Vagina (tissue), 2 donors: ENCODE measurements around the gene AP1G2.

Experiments used
- POLR2A ChIP-seq, 2 donors: fragments of 450-650 bp; IDR thresholded peaks; one replicate each; pipeline ENCODE4 v1.6.1; 2017; ENCODE audit warnings: antibody characterized with exemption in 2 of 2, mild to moderate bottlenecking in 2 of 2, moderate library complexity in 2 of 2
- TF ChIP-seq, protein P1 (sequence below), 3 experiments: fragments of 450-650 bp in 2 of 3; fragments of 200-600 bp in 1 of 3; sonication (generic) in 1 of 3; IDR thresholded peaks; one replicate each; pipeline ENCODE4 v1.5.1; 2017 to 2019; ENCODE audit warnings: antibody characterized with exemption in 3 of 3, mild to moderate bottlenecking in 2 of 3, moderate library complexity in 2 of 3

DNA sequence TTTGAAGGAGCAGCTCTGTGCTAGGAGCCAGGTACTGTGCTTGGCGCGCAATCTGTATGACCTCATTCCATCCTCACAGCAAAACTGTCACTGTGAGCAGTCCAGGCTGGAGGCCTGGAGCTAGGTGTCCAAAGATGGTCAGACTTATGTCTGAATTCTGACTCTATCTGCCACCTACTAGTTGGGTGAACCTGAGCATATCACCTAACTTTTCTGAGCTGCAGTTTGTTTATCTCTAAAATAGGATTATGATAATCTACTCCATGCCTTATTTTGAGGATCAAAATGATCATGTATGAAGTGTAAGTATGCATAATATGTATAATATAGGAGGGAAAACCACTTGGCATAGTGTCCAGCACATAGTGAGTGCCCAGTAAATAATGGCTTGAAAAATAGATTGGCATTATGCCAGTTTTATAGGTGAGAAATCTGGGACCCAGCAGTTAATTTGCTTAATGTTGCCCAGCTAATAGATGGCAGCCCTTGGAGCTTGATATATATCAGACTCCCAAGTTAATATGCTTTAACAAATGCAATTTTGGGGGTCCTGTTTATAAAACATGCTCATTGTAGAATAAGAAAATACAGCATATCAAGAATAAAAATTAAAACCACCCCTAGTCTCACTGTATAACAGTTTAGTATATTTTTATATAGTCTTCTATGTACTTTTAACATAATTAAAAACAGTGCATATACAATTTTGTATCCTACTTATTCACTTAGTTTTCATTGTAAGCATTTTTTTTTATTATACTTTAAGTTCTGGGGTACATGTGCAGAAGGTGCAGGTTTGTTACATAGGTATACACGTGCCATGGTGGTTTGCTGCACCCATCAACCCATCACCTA lies 15.5 kb upstream of the AP1G2 start:
- TF ChIP-seq, protein P1, sequence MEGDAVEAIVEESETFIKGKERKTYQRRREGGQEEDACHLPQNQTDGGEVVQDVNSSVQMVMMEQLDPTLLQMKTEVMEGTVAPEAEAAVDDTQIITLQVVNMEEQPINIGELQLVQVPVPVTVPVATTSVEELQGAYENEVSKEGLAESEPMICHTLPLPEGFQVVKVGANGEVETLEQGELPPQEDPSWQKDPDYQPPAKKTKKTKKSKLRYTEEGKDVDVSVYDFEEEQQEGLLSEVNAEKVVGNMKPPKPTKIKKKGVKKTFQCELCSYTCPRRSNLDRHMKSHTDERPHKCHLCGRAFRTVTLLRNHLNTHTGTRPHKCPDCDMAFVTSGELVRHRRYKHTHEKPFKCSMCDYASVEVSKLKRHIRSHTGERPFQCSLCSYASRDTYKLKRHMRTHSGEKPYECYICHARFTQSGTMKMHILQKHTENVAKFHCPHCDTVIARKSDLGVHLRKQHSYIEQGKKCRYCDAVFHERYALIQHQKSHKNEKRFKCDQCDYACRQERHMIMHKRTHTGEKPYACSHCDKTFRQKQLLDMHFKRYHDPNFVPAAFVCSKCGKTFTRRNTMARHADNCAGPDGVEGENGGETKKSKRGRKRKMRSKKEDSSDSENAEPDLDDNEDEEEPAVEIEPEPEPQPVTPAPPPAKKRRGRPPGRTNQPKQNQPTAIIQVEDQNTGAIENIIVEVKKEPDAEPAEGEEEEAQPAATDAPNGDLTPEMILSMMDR (IDR thresholded peaks at IDR 0.05) = no peak
- no peak for TF ChIP-seq POLR2A (IDR thresholded peaks at IDR 0.05)
